Keratinocyte (primary cell): ENCODE measurements around the gene C2orf78. TPM values are rescaled to one million over a fixed set of nuclear protein-coding genes. Genes with fewer than 3 reads are reported as not detected.

Experiments
- DNase-seq: peaks from one replicate; pipeline ENCODE4 v3.0.0-alpha.2; 2011; ENCODE audit warnings: low read depth, missing footprints, low spot score
- FAIRE-seq: peaks from 2 replicates; lab custom pipeline; 2011; peaks lifted over from hg19 to GRCh38; lab: Jason Lieb, UNC
- H2AFZ ChIP-seq: 2 replicates; pipeline ENCODE4 v1.6.0; 2012; ENCODE audit warnings: low read length, control low read depth, inconsistent platforms; ENCODE audit not compliant: control insufficient read depth
- H3K27ac ChIP-seq: 2 replicates; pipeline ENCODE4 v1.5.1; 2011; ENCODE audit warnings: low read length; ENCODE audit not compliant: control insufficient read depth, insufficient read depth
- H3K27me3 ChIP-seq: 3 replicates; pipeline ENCODE4 v1.6.0; 2011; ENCODE audit warnings: low read length; ENCODE audit not compliant: control insufficient read depth, insufficient read depth; ENCODE audit errors: extremely low read depth
- H3K36me3 ChIP-seq, 2 experiments: 2 replicates in 1 of 2; 3 replicates in 1 of 2; pipeline ENCODE4 v1.5.1; 2011; ENCODE audit warnings: low read length in 2 of 2, mild to moderate bottlenecking in 1 of 2; ENCODE audit not compliant: control insufficient read depth in 2 of 2, insufficient read depth in 2 of 2; ENCODE audit errors: extremely low read depth in 1 of 2
- H3K4me1 ChIP-seq: 3 replicates; pipeline ENCODE4 v1.5.1; 2011; ENCODE audit warnings: low read length; ENCODE audit not compliant: control insufficient read depth, insufficient read depth; ENCODE audit errors: extremely low read depth
- H3K4me2 ChIP-seq: 3 replicates; pipeline ENCODE4 v1.6.0; 2011; ENCODE audit warnings: low read depth, low read length; ENCODE audit not compliant: control insufficient read depth, insufficient read depth; ENCODE audit errors: extremely low read depth
- H3K4me3 ChIP-seq, 3 experiments: fragments of 200-600 bp in 1 of 3; sonication (generic) in 1 of 3; 2 replicates in 2 of 3; 3 replicates in 1 of 3; pipeline ENCODE4 v1.5.1; 2011 to 2016; ENCODE audit warnings: low read length in 3 of 3, mild to moderate bottlenecking in 3 of 3, control low read depth in 2 of 3, inconsistent platforms in 1 of 3, low read depth in 1 of 3, mixed read lengths in 1 of 3, mixed run types in 1 of 3, moderate library complexity in 1 of 3; ENCODE audit not compliant: control insufficient read depth in 2 of 3, insufficient read depth in 2 of 3; ENCODE audit errors: extremely low read depth in 1 of 3
- H3K79me2 ChIP-seq: 2 replicates; pipeline ENCODE4 v1.6.0; 2012; ENCODE audit warnings: low read length; ENCODE audit not compliant: control insufficient read depth, insufficient read depth
- H3K9ac ChIP-seq: 3 replicates; pipeline ENCODE4 v1.6.0; 2011; ENCODE audit warnings: low read length; ENCODE audit not compliant: control insufficient read depth, insufficient read depth; ENCODE audit errors: extremely low read depth
- H3K9me1 ChIP-seq: 3 replicates; pipeline ENCODE4 v1.6.0; 2011; ENCODE audit warnings: low read length; ENCODE audit not compliant: control insufficient read depth, insufficient read depth; ENCODE audit errors: extremely low read depth
- H3K9me3 ChIP-seq: 2 replicates; pipeline ENCODE4 v1.5.1; 2012; ENCODE audit warnings: low read depth, low read length; ENCODE audit not compliant: control insufficient read depth
- H4K20me1 ChIP-seq: 3 replicates; pipeline ENCODE4 v1.6.0; 2011; ENCODE audit warnings: low read length; ENCODE audit not compliant: control insufficient read depth, insufficient read depth; ENCODE audit errors: extremely low read depth
- CTCF ChIP-seq, 3 experiments: IDR thresholded peaks in 1 of 3; conservative IDR thresholded peaks in 1 of 3; optimal IDR thresholded peaks in 1 of 3; 2 replicates in 2 of 3; 3 replicates in 1 of 3; pipeline versions ENCODE3 to v1.5.1; 2011; ENCODE audit warnings: low read length in 3 of 3, mild to moderate bottlenecking in 3 of 3, moderate library complexity in 2 of 3, control low read depth in 1 of 3, inconsistent platforms in 1 of 3; ENCODE audit not compliant: insufficient read depth in 2 of 3; ENCODE audit errors: extremely low read depth in 1 of 3
- EZH2 ChIP-seq: IDR thresholded peaks from one replicate; pipeline ENCODE4 v1.6.1; 2012; ENCODE audit warnings: inconsistent platforms, mild to moderate bottlenecking, low read length, moderate library complexity
- dilution Hi-C: fragments of 300-500 bp; cut with MboI; formaldehyde crosslinking; loops from one replicate; pipeline ENCODE4 v1.7.0; 2020; ENCODE audit warnings: low sequenced_read_pairs; ENCODE audit not compliant: extremely low pct_ligation_motif_present
- polyA plus RNA-seq, 5 experiments: library from polyadenylated mRNA; depleted of rRNA in 3 of 5; stranded (reverse) in 3 of 5; stranded (forward) in 1 of 5; unstranded in 1 of 5; fragments of >200 nt; gene quantifications; 1 replicate in 1 of 5; 2 replicates in 3 of 5; 3 replicates in 1 of 5; pipeline versions ENCODE4 v1.2.1 to v1.2.3, GENCODE V29; 2011 to 2012; ENCODE audit warnings: missing spikeins in 2 of 5, low read depth in 1 of 5, low replicate concordance in 1 of 5

Gene C2orf78
- polyA plus RNA-seq, 1 donor (not counting 4 experiments of a cell fraction or from before 2014, with no cell fraction given) = not detected

GRCh38 chr2:73844087-73844486 is 60.1 kb downstream of the C2orf78 start:
- H3K27me3 ChIP-seq = no peaks in the 10 kb centered on the region
- FAIRE-seq = no peak
- H2AFZ ChIP-seq = no peak overlapping the region
- dilution Hi-C loops = no loop called here
- TF ChIP-seq CTCF (optimal IDR thresholded peaks at IDR 0.05 in 1 of 3, IDR thresholded peaks at IDR 0.05 in 1 of 3, conservative IDR thresholded peaks at IDR 0.05 in 1 of 3; ENCODE audit: extremely low read depth in 1 of 3, insufficient read depth in 2 of 3, low read length in 3 of 3) = no peak
- TF ChIP-seq EZH2 = no peak
- H4K20me1 ChIP-seq = peaks cover 4% of the 10 kb centered on the region
- H3K36me3 ChIP-seq = peaks cover 28 to 47% of the 10 kb centered on the region in 2 experiments
- no peaks in the 10 kb centered on the region for H3K9me3 ChIP-seq
- no peak overlapping the region for H3K4me3 ChIP-seq
- DNase-seq = no peak
- H3K9me1 ChIP-seq = no peaks in the 10 kb centered on the region
- no peak overlapping the region for H3K27ac ChIP-seq
- H3K9ac ChIP-seq = no peak overlapping the region
- peaks cover 34% of the 10 kb centered on the region for H3K79me2 ChIP-seq
- no peak overlapping the region for H3K4me2 ChIP-seq
- H3K4me1 ChIP-seq = no peaks in the 10 kb centered on the region

GRCh38 chr2:73850009-73850408 is 66.0 kb downstream of the C2orf78 start:
- Histone ChIP-seq H3K9me1 (no peaks in the 10 kb centered on the region), H3K4me3 (no peak overlapping the region), H3K79me2 (no peaks in the 10 kb centered on the region), H3K9me3 (no peaks in the 10 kb centered on the region), H3K27me3 (no peaks in the 10 kb centered on the region), H3K9ac (no peak overlapping the region), H3K4me1 (peaks cover 17% of the 10 kb centered on the region), H2AFZ (no peak overlapping the region), H3K27ac (no peak overlapping the region), H3K4me2 (no peak overlapping the region), H4K20me1 (no peaks in the 10 kb centered on the region), H3K36me3 (peaks cover 41 to 62% of the 10 kb centered on the region in 2 experiments)
- FAIRE-seq = no peak
- TF ChIP-seq CTCF (optimal IDR thresholded peaks at IDR 0.05 in 1 of 3, IDR thresholded peaks at IDR 0.05 in 1 of 3, conservative IDR thresholded peaks at IDR 0.05 in 1 of 3; ENCODE audit: extremely low read depth in 1 of 3, insufficient read depth in 2 of 3, low read length in 3 of 3) (no peak), EZH2 (no peak)
- dilution Hi-C loops = no loop called here
- DNase-seq = no peak
